Measurements from ENCODE around the gene CELSR1. TPM values are rescaled to one million over a fixed set of nuclear protein-coding genes. Genes with fewer than 3 reads are reported as not detected.

CELSR1 gene
- total RNA-seq, 1 experiment from 2014 or later: 22.6 TPM

DNA sequence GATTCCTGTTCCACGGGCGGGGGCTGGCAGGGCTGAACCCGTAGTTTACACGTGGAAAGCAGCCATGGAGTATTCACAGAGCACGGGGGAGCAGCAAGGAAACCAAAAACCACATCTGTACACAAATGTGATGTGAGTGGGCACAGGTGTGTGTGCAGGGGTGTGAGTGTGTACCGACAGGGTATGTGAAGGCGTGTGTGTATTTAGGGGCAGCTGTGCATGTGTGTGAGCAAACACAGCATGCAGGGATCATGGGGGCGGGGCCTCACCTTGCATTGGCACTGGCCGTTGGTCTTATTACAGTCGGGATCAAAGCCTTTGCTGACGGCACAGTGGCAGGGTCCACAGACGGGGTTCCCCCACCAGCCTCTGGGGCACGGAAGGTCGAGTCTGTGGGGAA is 143.5 kb downstream of the CELSR1 start:
- Mint-ChIP-seq H3K27me3 (ENCODE audit: low read depth) (no peaks in the 10 kb centered on the region), H3K4me1 (peaks cover 2 to 6% of the 10 kb centered on the region in 2 experiments; a peak in 3 of 4 replicates), H3K27ac (peak overlapping the region in 2 of 3 experiments; percentile 13 to 80; a peak in 2 of 7 replicates), H3K4me3 (no peak overlapping the region), H3K36me3 (ENCODE audit: insufficient read depth in 1 of 3, low read depth in 3 of 3) (peaks cover 1 to 22% (median 10%) of the 10 kb centered on the region in 3 experiments; a peak in 4 of 7 replicates), H3K9me3 (no peaks in the 10 kb centered on the region)
- no peaks in the 10 kb centered on the region for H3K27me3 ChIP-seq (ENCODE audit: insufficient read depth, low read length)
- no peak overlapping the region for H3K4me2 ChIP-seq (ENCODE audit: insufficient read depth, insufficient read length, low read length)
- no peak overlapping the region for H4K91ac ChIP-seq (ENCODE audit: insufficient read length, low read depth, low read length)
- H2BK15ac ChIP-seq (ENCODE audit: low read depth, low read length): no peak overlapping the region
- H4K8ac ChIP-seq (replicated peaks; ENCODE audit: insufficient read length, low read depth, low read length): no peak overlapping the region
- H2AFZ ChIP-seq (ENCODE audit: low read length): no peak overlapping the region
- no peak for DNase-seq
- H3K14ac ChIP-seq (ENCODE audit: insufficient read depth, low read length): no peak overlapping the region
- no peaks in the 10 kb centered on the region for H4K20me1 ChIP-seq (ENCODE audit: control insufficient read depth, insufficient read depth, insufficient read length)
- no peak overlapping the region for H3K23ac ChIP-seq (ENCODE audit: insufficient read length, low read depth, low read length)
- no peaks in the 10 kb centered on the region for H3K9me3 ChIP-seq (ENCODE audit: control insufficient read depth, low read depth, low read length)
- H2BK20ac ChIP-seq (ENCODE audit: low read depth, low read length, poor library complexity, severe bottlenecking): no peak overlapping the region
- no peak overlapping the region for H4K5ac ChIP-seq (ENCODE audit: insufficient read length, low read depth, low read length)
- H3K79me1 ChIP-seq (ENCODE audit: insufficient read depth, low read depth, low read length, poor library complexity, severe bottlenecking): no peaks in the 10 kb centered on the region
- no peak overlapping the region for H2AK5ac ChIP-seq (ENCODE audit: insufficient read length, low read length)
- no peak overlapping the region for H2BK120ac ChIP-seq (ENCODE audit: low read depth, low read length, poor library complexity, severe bottlenecking)
- no peak overlapping the region for H3K4ac ChIP-seq (ENCODE audit: low read depth, low read length)
- WGBS (ENCODE audit: extremely low coverage, insufficient read length, low lambda C conversion rate): no CpG with 5 or more reads among the region's 14 CpGs
- no peak overlapping the region for H3K18ac ChIP-seq (ENCODE audit: insufficient read length, low read depth, low read length)
- no peak overlapping the region for H3T11ph ChIP-seq (ENCODE audit: low read length)
- H3K9ac ChIP-seq (ENCODE audit: extremely low read depth, insufficient read length, low read length): no peak overlapping the region
- TF ChIP-seq, protein P1, sequence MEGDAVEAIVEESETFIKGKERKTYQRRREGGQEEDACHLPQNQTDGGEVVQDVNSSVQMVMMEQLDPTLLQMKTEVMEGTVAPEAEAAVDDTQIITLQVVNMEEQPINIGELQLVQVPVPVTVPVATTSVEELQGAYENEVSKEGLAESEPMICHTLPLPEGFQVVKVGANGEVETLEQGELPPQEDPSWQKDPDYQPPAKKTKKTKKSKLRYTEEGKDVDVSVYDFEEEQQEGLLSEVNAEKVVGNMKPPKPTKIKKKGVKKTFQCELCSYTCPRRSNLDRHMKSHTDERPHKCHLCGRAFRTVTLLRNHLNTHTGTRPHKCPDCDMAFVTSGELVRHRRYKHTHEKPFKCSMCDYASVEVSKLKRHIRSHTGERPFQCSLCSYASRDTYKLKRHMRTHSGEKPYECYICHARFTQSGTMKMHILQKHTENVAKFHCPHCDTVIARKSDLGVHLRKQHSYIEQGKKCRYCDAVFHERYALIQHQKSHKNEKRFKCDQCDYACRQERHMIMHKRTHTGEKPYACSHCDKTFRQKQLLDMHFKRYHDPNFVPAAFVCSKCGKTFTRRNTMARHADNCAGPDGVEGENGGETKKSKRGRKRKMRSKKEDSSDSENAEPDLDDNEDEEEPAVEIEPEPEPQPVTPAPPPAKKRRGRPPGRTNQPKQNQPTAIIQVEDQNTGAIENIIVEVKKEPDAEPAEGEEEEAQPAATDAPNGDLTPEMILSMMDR (conservative IDR thresholded peaks at IDR 0.05): no peak
- H3K56ac ChIP-seq (ENCODE audit: insufficient read length, low read depth, low read length): no peak overlapping the region
- H2BK12ac ChIP-seq (ENCODE audit: insufficient read length, low read depth, low read length): no peak overlapping the region
- no peak overlapping the region for H2BK5ac ChIP-seq (ENCODE audit: insufficient read length, low read length)
- no peaks in the 10 kb centered on the region for H3K79me2 ChIP-seq (ENCODE audit: insufficient read depth, low read length)
- no peak overlapping the region for H3K27ac ChIP-seq (ENCODE audit: insufficient read length, low read depth, low read length)
- no peaks in the 10 kb centered on the region for H3K23me2 ChIP-seq (ENCODE audit: insufficient read length, low read depth, low read length, poor library complexity, severe bottlenecking)
- H3K4me1 ChIP-seq (ENCODE audit: insufficient read depth, low read length): no peaks in the 10 kb centered on the region

Measured in H9 (cell line).